HG03575 (cell line): ENCODE results near the gene SLC6A6.

Experiments
- ATAC-seq: cut with Tn5 transposase; IDR thresholded peaks from one replicate; pipeline ENCODE4 v1.9.1; 2021; ENCODE audit not compliant: unreplicated experiment, insufficient number of reproducible peaks, low FRiP score; ENCODE audit errors: extremely low read depth

Gene SLC6A6

DNA sequence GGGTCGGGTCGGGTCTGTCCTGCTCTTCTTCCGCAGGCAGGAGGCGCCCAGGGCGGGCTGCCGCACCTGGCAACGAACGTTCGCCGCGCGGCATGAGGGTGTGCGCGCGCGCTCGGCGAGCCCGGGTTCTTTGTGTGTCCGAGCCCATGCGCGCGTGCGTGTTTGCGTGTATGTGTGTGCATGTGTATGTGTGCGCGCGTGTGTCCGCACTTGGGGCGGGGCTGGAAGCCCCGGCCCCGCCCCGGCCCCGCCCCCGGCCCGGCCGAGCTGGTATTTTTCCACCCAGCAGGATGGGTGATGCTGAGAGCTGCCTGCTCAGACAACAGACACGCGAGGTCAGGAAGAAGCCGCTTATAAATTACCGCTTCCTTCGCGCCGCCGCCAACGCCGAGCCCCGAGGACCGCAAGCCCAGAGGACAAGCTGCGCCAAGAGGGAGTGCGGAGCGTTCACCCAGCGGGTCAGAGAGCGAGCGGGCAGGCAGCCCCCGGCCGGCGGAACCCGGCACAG, at the start of gene SLC6A6:
SLC6A6 (plus strand) TSS at position 303 of the 508 bp plus-strand sequence. CDS start 41,029 bp downstream, outside the sequence.
- ATAC-seq: no peak

- ATAC-seq: no peak
These were observed 48.9 kb upstream of the SLC6A6 start for GRCh38 chr3:14353502-14353901.

GRCh38 chr3:14357463-14357862, 44.9 kb upstream of the SLC6A6 start:
- ATAC-seq: no peak

DNA sequence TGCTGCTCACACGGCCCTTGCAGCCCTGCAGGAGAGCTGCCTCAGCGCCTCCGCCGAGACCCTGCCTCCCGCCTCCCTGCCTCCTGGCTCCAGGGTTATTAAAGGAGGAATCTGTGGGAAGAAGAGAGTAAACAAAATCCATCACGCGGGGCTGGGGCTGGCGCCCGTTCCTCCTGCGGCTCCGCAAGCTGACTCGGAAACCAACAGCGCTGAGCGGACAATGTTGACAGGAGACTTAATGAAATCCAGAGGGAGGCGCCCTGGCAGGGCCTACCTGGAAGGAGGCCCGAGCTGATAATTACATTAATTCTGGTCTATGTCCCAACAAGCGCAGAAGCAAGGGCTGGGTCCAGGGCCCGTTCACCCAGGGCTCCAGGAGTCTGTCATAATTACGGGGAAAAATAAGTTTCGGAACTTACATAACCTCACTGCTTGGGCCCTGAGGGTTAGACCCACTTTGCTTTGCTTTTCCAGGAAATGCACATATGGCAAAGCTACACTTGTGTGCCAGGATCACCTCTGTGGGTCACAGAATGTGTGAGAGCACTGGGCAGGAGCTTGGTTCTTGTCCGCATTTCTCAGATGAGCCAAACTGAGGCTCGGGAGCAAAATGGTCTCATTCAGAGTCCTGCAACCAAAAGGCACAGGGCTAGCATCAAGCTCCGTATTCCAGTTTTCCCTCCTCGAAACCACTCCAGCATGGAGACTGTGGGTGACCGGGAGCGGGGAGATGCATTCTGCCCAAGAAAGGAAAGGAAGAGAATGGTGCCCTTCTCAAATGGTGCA, 43.8 kb upstream of the SLC6A6 start:
- ATAC-seq: no peak

DNA sequence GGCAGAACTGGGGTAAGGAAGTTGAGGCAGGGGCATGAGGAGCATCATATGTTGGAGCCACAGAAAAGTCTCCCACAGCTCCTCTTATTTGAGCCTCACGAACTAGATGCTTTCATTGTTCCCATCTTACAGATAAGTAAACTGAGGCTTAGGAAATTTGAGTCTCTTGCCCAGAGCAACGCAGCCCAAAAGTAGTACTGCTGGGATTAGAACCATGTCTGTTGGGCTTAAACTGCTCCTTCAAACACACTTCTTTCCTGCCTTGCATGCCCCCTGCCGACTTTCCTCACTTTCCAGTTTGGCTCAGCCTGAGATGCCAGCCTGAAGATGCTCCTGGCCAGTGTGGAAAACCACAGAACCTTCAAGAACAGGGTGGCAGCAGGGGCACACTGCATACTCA, 43.1 kb upstream of the SLC6A6 start:
- no peak for ATAC-seq

DNA sequence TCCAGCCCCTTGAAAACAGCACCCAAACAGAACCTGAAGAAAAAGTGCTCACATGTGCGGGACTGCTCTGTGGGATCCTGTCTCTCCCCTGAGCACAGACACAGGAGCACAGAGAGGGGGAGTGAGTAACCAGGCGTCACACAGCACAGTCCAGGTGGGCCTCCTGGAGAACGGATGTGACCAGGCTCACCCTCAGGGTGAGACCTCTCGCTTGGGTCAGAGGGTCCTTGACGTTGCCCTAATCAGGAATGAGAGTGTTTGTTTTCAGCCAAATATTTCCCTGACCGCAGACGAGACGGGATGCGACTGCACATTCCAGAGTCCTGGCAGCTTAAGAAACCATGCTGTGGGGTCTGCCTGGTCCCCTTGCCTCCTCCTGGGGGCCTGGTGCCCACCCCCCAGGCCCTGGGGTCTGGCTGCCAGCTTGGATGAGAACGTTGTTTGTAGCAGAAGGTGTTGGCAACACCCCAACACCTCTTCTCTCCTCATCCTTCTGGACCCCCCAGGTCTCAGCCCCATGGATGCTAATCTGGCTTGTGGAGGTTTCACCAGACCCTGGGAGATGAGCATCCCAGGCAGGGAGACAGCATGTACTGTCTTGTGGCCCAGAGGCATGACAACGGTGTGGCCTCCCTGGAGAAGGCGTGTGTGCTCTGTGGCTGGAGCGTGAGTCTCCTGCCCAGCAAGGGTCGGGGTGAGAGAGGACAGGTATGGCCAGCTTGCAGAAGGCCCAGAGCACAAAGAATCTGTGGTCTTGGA, 42.1 kb upstream of the SLC6A6 start:
- no peak for ATAC-seq

DNA sequence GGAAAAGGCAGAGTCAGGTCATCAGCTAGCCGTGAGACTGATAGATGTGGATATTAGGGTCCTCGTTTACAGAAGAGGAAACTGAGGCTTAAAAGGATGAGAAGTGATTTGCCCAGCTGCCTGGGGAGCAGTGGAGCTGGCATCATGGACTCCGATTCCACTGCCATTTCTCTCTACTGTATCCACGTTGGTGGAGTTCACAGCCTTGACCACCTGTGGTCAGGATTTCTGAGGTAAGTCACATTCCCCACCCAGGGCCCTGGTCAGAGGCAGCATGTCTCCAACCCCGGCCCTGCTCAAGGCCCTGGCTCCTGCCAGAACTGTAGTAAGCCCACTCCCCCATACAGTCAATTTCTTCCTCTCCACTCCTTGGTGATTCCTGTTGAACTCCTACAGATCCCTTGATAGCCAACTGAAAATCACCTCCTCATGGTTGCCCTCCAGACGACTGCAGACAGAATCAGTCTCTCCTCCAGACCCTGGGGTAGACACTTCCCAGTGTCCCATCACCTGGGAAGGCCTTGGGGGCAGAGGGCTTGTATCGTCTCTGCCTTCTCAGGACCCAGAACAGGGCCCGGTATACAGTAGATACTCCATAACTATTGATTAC, 41.2 kb upstream of the SLC6A6 start:
- ATAC-seq: no peak

DNA sequence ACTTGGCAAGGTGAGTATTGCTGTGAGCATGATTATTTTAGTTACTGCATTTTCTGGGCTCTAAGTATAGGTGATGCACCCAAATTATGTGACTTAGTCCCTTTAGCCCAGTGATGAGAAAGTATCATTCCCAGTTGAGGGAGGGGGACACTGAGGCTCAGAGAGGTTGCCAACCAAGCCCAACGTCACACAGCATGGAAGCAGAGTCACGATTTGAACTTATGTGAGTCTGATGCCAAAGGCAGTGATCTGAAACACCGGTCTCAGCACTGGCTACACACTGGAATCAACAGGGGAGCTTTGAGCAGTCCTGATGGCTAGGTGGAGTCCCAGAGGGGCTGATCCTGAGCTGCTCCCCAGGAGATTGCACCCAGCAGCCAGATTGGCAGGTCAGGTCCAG, 39.5 kb upstream of the SLC6A6 start:
- ATAC-seq: no peak

GRCh38 chr3:14363379-14363778, 39.0 kb upstream of the SLC6A6 start:
- ATAC-seq: no peak

GRCh38 chr3:14363991-14364390, 38.4 kb upstream of the SLC6A6 start:
- no peak for ATAC-seq

GRCh38 chr3:14364580-14365292, 37.7 kb upstream of the SLC6A6 start:
- ATAC-seq: no peak

DNA sequence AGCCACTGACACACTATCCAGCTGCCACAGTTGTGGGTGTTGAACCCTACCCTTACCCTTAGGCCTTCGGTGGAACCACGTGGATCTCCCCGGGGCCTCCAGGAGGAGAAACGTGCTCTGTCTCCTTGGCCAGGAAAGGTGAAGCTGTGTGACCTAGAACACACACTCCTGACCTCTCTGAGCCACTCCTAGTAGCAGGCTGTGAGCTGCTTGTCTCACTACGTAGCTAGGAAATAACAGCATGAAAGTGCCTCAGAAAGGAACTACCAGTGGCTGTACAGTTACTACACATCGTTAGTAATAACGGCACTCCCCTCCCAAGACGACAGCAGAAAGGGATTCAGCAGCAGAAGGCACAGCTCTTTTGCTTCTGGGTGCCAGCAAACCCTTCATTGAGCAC, 36.2 kb upstream of the SLC6A6 start:
- no peak for ATAC-seq

DNA sequence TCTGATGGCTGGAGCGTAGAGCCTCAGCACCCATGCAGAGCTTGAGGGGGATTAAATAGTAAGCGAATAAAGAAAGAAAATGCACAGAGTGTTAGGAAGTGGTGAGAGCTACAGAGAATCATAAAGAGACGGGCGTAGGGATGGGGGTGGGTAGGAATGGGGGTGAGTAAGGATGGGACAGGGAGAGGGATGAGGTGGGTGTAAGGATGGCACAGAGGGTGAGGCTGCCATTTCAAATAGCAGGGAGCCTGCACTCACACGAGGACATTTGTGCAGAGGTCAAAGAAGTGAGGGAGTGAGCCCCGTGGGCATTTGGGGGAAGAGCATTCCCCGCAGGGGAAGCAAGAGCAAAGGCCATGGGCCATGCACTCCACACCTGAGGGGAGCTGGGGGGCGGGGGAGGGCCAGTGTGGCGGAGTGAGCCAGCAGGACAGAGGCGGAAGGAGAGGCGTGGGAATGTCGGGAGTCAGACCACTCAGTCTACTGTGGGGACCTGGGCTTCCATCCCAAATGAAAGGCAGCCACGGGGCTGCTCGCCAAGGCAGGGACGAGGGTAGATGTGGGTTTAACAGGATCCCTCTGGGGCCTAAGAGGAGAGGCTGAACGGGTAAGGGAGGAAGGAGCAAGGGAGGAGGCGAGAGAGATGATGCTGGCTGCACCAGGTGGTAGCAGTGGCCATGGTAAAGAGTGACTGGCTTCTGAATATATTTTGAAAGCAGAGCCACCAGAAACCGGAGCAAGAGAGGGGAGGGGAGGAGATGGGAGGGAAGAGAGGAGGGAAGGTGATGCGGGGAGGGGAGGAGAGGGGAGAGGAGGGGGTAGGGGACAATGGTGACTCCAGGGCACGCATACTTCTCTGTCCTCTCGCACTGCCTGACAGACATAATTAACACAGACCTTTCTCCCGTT, 35.2 kb upstream of the SLC6A6 start:
- no peak for ATAC-seq

DNA sequence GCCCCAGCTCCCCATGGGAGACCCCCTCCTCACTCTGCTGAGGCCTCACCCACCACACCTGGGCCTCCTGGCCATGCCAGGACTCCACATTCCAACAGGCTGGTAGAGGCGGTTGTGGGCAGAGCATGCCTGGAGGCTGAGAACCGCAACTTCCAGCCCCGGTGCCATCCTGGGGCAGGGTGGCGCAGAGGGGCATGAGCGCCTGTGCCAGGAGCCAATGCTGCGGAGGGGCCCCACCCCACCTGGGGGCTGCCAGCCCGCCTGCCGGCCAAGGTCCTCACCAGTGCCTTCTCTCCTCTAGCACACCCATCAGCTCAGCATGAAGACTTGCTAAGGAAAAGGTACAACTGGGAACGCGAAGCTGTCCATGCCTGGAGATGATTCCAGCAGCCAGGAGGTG, 34.3 kb upstream of the SLC6A6 start:
- ATAC-seq: no peak

DNA sequence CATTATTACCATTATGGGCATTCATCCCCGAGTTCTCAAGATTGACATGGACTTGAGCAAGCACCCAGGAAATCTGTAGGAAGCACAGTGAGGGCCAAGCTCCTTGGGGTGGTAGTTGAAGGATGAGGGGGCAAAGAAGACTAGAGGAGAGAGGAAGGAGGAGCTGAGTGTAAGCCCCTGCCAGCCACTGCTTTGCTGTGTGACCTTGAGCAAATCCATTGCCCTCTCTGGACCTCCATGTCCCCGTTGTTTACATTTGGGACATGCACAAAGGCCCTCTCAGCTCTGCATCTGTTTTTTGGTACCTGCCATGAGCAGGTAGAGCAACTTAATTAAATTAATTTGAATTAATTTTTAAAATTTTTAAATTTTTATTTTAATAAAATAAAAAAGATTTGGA, 33.5 kb upstream of the SLC6A6 start:
- ATAC-seq: no peak

DNA sequence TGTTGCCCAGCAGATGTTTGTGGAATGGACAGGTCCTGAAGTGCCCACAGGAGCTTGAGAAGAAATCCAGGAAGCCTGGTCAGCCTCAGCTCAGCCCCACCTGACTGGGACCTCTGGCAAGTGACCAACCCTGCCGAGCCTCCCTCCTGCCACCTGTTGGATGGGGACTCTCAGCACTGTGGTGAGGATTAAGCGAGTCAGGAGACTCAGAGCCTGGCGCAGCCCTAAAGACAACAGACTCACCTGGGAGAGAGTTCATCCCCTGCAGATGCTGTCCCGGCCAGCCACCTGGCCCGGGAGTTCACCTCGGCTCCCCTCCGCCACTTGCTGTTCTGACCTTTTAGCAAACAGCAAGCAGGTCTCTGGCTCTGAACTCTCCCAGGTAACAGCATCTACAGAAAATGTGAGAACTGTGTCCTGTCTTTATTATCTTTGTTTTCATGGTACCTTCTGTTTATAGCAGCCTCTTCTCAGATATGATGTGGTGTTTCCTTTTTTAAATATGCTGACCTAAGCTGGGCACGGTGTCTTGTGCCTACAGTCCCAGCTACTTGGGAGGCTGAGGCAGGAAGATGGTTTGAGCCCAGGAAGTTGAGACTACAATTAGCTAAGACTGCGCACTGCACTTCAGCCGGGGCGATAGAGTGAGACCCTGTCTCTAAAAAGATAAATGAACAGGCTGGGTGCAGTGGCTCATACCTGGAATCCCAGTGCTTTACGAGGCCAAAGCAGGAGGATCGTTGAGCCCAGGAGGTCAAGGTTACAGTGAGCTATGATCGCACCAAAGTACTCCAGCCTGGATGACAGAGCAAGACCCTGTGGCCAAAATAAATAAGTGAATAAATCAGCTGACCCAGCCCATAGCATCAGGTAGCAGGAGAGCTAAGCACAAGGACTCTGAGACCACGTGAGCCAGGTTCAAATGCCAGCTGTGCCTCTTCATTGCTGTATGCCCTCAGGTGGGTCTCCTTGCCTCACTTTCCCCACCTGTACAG, 32.4 kb upstream of the SLC6A6 start:
- ATAC-seq: no peak
